GM19035 (cell line): ENCODE data around the gene ZBTB46.

ENCODE experiments used
- ATAC-seq: cut with Tn5 transposase; IDR thresholded peaks from one replicate; pipeline ENCODE4 v1.9.1; 2021; ENCODE audit not compliant: unreplicated experiment

The ZBTB46 gene

GRCh38 chr20:63839620-63840019, 8.6 kb upstream of the ZBTB46 start:
- ATAC-seq, result no peak

- no peak for ATAC-seq
Observed at GRCh38 chr20:63837479-63837878, 6.4 kb upstream of the ZBTB46 start.

DNA sequence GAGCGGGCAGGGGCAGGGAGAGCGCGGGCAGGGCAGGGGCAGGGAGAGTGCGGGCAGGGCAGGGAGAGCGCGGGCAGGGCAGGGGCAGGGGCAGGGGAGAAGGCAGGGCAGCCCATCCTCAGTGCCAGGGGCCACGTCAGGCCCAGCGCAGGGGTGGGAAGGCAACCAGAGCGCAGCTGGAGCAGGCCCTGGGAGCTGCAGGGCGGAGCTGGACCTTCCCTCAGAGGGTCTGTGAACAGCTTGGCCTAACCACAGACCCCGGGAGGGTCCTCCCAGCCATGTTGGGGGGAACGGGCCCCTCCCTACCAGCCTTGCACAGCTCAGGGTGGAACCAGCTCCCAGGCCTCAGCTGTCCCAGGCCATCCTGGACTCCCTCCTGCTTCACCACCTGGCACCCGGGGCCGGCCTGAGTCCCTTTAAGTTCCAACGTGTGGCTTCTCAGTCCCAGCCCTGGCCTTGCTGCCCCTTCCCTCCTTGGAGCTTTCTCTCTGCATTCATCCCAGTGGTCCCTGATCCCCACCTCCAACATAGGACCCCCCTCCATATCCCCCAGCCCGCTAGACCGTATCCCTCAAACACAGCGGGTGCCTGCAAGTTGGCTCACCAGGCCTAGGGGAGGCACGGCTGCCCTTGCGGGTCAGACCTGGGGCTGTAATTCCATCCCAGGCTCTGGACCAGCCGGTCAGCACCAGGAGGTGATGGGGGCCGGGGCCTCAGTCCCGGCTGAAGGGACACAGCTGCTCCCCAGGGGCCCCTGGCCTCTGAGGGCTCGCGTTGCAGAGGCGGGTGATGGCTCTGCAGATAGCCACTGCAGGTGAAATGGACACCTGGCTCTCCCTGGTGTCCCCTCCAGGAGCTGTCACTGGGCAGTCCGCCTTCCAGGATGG, 5.6 kb upstream of the ZBTB46 start:
- no peak for ATAC-seq

DNA sequence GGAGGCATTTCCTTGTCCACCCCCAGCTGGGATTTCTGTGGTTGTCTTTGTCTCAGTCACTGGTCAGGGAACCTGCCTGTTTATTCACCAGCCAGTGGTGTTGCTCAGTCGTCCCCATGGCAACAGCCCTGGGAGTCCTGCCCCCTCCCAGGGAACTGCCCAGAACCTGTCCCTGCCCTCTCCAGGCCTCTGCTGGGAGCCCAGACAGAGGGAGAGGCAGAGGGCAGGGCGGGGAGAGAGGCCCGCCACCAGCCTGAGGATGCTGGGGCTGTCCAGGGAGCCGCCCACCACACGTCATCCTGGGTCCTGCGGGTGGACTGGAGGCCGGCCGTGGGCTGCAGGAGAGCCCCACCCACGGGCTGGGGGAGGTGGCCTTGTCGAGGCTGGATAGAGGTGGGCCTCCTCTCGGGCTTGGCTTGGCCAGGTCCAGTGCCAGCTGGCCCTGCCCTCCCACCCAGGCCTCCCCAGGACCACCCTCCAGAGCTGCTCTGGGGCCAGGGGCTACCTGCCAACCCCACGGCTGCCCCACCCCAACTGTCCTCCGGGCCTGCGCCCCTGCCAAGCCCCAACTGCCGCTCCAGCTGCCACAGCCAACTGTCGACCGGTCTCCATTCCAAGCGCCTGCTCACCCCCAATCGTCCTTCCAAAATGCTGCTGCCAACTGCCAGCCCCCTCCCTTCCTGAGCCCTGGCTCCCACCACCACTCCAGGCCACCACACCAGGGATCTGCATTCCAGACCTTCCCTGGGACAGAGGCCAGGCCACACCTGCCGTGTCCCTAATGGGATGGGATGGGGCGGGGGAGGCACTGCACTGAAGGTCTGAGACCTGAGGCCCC, 4.2 kb upstream of the ZBTB46 start:
- ATAC-seq, result no peak

GRCh38 chr20:63834491-63834880, 3.4 kb upstream of the ZBTB46 start:
- no peak for ATAC-seq

- ATAC-seq, result no peak
Observed at GRCh38 chr20:63833776-63834490, 2.9 kb upstream of the ZBTB46 start.

GRCh38 chr20:63831993-63832686, 1.1 kb upstream of the ZBTB46 start:
- no peak for ATAC-seq

GRCh38 chr20:63831646-63831992, 555 bp upstream of the ZBTB46 start:
- ATAC-seq, result no peak

- ATAC-seq, result no peak
Observed at GRCh38 chr20:63829945-63830835, 874 bp downstream of the ZBTB46 start.

DNA sequence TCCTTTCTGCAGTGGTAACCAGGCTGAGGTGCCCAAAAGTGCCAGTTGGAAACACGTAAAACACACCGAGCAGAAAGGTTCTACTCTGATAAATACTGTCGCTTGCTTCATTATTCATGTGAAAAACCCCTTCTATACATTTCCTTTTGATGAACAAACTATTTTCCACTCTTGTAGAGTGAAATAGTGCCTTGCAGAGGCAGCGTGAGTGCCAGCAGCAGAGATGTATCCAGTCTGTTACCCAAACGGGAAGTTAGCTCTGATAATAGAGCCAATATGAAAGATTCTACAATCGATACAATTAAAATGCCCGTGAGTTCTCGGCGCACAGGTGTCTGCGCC, 1.5 kb downstream of the ZBTB46 start:
- ATAC-seq, result no peak

GRCh38 chr20:63828951-63829350, 2.1 kb downstream of the ZBTB46 start:
- no peak for ATAC-seq

GRCh38 chr20:63828545-63828944, 2.5 kb downstream of the ZBTB46 start:
- ATAC-seq, result no peak

DNA sequence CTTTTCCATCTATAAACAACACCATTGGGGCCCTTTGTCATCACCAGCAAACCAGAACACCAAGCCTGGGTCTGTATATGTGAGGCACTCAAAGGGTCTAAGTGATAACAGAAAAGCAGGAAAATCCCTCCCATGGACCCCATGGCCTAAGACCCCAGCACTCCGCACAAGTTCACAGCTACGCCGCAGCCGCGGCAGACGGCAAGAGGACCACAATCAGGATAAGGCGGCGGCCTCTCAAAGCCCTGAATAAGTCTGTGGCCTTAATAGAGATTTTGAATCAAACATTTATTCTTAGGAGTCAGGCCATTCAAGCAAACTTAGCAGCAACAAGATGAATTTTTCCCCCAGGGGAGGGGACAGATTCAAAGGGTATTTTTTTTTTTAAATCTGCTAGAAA, 2.9 kb downstream of the ZBTB46 start:
- ATAC-seq, result no peak

GRCh38 chr20:63826753-63827152, 4.3 kb downstream of the ZBTB46 start:
- no peak for ATAC-seq

DNA sequence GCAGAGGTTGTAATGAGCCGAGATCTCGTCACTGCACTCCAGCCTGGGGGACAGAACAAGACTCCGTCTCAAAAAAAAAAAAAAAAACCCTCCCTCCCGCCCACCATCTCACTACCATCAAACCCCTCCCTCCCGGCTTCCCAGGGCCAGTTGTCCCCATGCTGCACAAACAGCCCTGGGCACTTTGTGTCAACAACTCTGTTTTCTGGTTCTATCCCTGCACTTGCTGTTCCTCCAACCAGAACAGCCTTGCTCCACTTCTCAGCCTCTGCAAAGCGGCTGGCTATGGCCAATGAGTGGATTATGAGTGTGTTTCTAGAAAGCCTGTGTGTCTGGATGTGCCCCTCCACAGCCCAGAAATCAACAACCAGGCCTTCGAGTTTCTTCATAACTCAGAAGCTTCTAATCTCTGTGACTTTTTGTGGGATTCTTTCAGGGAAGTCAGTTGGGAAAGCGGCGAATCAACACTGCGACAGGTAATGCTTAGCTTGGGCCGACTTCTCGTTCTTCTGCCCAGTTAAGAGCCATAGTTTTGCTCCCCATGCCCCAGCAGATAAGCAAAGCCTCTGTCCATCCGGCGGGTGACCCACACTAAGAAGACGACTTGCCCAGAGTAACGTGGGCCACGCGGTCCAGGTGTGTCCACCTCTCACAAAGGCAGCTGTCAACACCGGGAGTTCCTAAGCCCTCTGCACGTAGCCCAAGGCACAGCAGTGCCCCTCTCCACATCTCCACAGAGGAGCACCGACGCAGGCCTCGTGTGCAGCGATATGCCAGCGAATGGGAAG, 5.5 kb downstream of the ZBTB46 start:
- ATAC-seq, result no peak

GRCh38 chr20:63823691-63824311, 7.3 kb downstream of the ZBTB46 start:
- ATAC-seq, result no peak

GRCh38 chr20:63822276-63822696, 8.8 kb downstream of the ZBTB46 start:
- no peak for ATAC-seq

- ATAC-seq, result no peak
Observed at GRCh38 chr20:63821811-63822210, 9.3 kb downstream of the ZBTB46 start.
